Measurements from ENCODE around the gene NSD2. TPM values are rescaled to one million over a fixed set of nuclear protein-coding genes. Genes with fewer than 3 reads are reported as not detected.

The NSD2 gene
- total RNA-seq, 6 experiments from 2014 or later, result 65.2 to 121 (median 109) TPM

DNA sequence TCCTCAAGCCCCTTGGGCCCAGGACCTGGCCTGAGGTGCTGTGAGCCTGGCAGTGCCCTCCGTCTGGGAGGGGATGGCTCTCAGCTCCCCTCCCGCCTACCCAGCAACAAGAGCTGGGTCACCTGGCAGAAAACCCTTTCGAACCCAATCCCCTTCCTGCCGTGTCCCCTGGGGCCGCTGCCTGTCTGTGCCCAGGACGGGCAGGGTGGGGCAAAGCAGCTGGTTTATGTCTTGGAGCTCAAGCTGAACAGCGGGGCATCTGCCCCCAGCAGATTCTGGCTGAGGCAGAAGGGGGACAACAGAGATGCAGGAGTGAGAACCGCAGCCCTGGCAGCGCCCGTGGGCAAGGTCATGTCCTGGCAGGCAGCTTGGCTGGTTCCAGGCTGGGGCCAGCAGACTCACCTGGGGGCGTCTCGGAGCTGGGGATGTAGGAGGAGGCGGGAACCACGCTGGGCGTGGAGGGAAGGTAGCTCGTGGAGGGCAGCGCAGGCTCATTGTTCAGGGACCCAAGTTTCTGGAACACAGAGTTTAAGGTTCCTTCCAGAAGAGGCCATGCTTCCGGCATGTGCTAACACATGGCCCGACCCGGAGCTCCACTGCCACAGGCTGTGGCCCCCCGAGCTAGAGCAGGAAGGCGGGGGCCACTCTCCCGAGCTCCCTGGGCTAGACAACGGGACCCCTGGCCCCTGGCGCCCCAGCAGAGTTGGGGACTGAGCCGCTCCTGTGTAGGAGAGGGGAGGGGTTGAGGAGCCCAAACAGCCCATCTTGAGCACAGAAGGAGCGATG lies 113.4 kb downstream of the NSD2 start:
- Mint-ChIP-seq H3K4me1 (ENCODE audit: low read depth) (peaks cover 7% of the 10 kb centered on the region; the same call in 1 of the 2 replicates), H3K9me3 (no peaks in the 10 kb centered on the region), H3K36me3 (ENCODE audit: low read depth) (peaks cover 19% of the 10 kb centered on the region), H3K27ac (no peak overlapping the region), H3K27me3 (ENCODE audit: insufficient read depth) (no peaks in the 10 kb centered on the region; the same call in 1 of the 2 replicates), H3K4me3 (no peak overlapping the region)
- TF ChIP-seq, protein P1, sequence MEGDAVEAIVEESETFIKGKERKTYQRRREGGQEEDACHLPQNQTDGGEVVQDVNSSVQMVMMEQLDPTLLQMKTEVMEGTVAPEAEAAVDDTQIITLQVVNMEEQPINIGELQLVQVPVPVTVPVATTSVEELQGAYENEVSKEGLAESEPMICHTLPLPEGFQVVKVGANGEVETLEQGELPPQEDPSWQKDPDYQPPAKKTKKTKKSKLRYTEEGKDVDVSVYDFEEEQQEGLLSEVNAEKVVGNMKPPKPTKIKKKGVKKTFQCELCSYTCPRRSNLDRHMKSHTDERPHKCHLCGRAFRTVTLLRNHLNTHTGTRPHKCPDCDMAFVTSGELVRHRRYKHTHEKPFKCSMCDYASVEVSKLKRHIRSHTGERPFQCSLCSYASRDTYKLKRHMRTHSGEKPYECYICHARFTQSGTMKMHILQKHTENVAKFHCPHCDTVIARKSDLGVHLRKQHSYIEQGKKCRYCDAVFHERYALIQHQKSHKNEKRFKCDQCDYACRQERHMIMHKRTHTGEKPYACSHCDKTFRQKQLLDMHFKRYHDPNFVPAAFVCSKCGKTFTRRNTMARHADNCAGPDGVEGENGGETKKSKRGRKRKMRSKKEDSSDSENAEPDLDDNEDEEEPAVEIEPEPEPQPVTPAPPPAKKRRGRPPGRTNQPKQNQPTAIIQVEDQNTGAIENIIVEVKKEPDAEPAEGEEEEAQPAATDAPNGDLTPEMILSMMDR (IDR thresholded peaks at IDR 0.05), result no peak
- DNase-seq, result no peak

DNA sequence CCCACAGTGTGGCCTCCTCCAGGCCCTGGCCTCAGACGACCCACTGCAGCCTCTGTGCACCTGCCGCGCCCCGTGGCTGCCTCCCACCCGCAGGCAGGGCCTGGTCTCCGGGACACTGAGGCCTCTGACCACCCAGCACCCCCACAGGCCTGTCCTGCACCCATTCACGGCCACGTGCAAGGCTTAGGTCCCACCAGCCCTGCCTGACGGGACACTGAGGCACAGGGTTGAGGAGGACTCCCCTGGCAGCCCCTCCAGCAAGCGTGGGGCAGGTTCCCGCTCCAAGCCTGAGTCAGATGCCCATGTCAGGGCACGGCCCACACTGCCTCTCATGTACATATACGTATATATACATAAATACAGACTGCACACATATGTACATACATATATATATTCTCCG lies 114.1 kb downstream of the NSD2 start:
- H3K9me3 Mint-ChIP-seq, result no peaks in the 10 kb centered on the region
- no peak for DNase-seq
- peaks cover 16% of the 10 kb centered on the region; the same call in 1 of the 2 replicates for H3K36me3 Mint-ChIP-seq (ENCODE audit: low read depth)
- H3K27me3 Mint-ChIP-seq (ENCODE audit: insufficient read depth), result no peaks in the 10 kb centered on the region; the same call in none of the 2 replicates
- no peak overlapping the region for H3K4me3 Mint-ChIP-seq
- H3K4me1 Mint-ChIP-seq (ENCODE audit: low read depth), result peaks cover 7% of the 10 kb centered on the region; the same call in 1 of the 2 replicates
- no peak overlapping the region for H3K27ac Mint-ChIP-seq
- TF ChIP-seq, protein P1 (IDR thresholded peaks at IDR 0.05), result no peak

DNA sequence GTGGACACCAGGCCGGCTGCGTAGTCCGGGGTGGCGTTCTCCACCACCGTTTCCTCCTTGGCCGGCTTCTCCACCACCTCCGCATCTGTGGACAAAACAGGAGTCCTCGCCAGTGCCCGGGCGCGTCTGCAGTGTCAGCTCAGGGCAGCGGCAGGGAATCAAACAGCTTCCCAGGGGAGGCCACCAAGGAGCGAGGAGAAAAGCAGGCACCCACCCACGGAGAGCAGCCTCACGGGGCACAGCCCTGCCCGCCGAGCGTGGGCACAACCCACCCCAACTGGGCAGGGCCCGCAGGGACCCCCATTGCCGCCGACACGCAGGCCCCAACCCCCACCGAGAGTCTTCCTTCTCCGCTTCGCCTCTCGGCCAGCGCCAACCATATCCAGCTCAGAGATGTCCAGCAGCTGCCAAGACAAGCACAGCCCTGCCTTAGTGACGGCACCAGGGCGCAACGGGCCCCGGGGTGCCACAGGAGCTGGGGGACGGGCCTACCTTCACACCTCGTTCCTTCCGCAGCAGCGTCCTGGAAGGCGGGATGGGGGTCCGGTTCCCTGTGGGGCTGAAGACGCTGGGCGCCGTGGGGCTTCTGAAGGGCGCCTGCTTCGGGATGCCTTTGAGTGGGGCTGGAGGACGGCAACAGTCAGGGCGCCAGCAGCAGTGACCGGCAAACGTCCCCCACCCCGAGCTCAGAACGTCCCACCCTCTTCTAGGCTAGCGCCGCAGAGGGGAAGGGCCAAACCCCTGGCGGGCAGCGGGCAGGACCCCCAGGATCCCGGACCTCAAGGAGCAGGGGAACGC lies 114.8 kb downstream of the NSD2 start:
- peaks cover 7% of the 10 kb centered on the region; the same call in 1 of the 2 replicates for H3K4me1 Mint-ChIP-seq (ENCODE audit: low read depth)
- H3K27me3 Mint-ChIP-seq (ENCODE audit: insufficient read depth), result no peaks in the 10 kb centered on the region; the same call in none of the 2 replicates
- no peaks in the 10 kb centered on the region for H3K9me3 Mint-ChIP-seq
- H3K36me3 Mint-ChIP-seq (ENCODE audit: low read depth), result peaks cover 19% of the 10 kb centered on the region; the same call in 1 of the 2 replicates
- TF ChIP-seq, protein P1 (IDR thresholded peaks at IDR 0.05), result no peak
- no peak overlapping the region for H3K27ac Mint-ChIP-seq
- no peak for DNase-seq
- no peak overlapping the region for H3K4me3 Mint-ChIP-seq

DNA sequence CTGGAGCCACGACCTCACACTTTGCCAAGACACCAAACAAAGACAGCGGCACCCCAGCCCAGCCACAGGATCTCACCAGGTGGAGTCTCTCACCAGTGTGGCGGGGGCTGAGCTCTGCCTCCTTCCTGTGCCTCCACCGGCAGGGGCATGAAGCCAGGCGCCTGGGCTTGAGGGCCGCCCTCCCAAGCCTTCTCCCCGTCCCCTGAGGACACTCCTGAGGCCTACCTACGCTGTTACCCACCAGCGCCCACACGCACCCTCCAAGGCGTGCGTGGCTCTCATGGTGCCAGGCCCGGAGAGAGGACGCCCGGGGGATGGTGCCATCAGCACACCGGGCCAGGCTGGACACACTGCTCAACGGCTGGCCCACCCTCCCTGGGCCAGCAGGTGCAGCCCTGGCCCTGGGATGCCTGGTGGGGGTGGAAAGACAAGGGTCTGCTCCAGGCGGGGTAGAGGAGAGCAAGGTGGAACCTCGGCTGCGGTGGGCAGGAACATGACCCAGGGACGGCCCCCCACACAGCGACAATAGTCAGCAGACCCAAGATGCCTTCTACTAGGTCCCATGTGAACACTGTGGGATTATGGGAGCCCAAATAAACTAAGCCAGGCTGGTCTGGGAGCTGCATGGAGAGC lies 115.5 kb downstream of the NSD2 start:
- Mint-ChIP-seq H3K27me3 (ENCODE audit: insufficient read depth) (no peaks in the 10 kb centered on the region; the same call in none of the 2 replicates), H3K36me3 (ENCODE audit: low read depth) (peaks cover 12% of the 10 kb centered on the region; the same call in 1 of the 2 replicates), H3K9me3 (no peaks in the 10 kb centered on the region)

DNA sequence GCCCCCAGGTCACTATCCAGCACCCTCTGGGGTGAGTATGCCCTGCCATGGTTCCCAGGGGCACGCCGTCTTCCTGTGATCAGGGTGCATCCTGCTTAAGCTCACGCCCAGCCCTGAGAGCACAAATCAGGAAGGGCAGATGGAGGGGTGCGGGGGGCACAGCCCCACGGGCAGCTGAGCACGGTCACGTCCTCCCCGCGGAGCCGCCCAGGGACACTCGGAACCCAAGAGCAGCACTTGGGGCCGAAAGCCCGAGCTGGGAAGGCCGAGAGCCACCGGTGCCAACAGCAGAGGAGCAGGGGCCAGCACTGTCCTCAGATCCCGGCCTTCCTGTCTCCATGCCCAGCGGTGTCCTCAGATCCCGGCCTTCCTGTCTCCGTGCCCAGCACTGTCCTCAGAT lies 116.1 kb downstream of the NSD2 start:
- peaks cover 9% of the 10 kb centered on the region; the same call in 1 of the 2 replicates for H3K36me3 Mint-ChIP-seq (ENCODE audit: low read depth)
- H3K9me3 Mint-ChIP-seq, result no peaks in the 10 kb centered on the region
- no peak overlapping the region for H3K4me3 Mint-ChIP-seq
- TF ChIP-seq, protein P1 (IDR thresholded peaks at IDR 0.05), result no peak
- DNase-seq, result no peak
- no peak overlapping the region for H3K27ac Mint-ChIP-seq
- no peaks in the 10 kb centered on the region; the same call in none of the 2 replicates for H3K27me3 Mint-ChIP-seq (ENCODE audit: insufficient read depth)
- no peaks in the 10 kb centered on the region for H3K4me1 Mint-ChIP-seq (ENCODE audit: low read depth)

More for the DNA sequence above, 115.5 kb downstream of the NSD2 start:
- H3K4me1 Mint-ChIP-seq (ENCODE audit: low read depth), result peaks cover 5% of the 10 kb centered on the region; the same call in 1 of the 2 replicates
- no peak overlapping the region for H3K4me3 Mint-ChIP-seq
- TF ChIP-seq, protein P1 (IDR thresholded peaks at IDR 0.05), result no peak
- H3K27ac Mint-ChIP-seq, result no peak overlapping the region
- DNase-seq, result no peak

All from HFFc6 (cell line).